Brain microvascular endothelial cell (primary cell): ENCODE data around the gene IGF1R.
A peak's percentile ranks its signal among the peaks of the same experiment; 100 is the strongest.

ENCODE experiments used
- DNase-seq: peaks from one replicate; pipeline ENCODE4 v3.0.0-alpha.2; 2020
- H3K27ac ChIP-seq: fragments of 250-450 bp; sonication (Bioruptor Pico); 2 replicates; pipeline ENCODE4 v1.5.1; 2020; ENCODE audit warnings: mild to moderate bottlenecking, moderate library complexity
- H3K27me3 ChIP-seq: fragments of 250-450 bp; sonication (Bioruptor Pico); replicated peaks from 2 replicates; pipeline ENCODE4 v1.5.1; 2020; ENCODE audit warnings: mild to moderate bottlenecking
- H3K36me3 ChIP-seq: fragments of 250-450 bp; sonication (Bioruptor Pico); replicated peaks from 2 replicates; pipeline ENCODE4 v1.5.1; 2020; ENCODE audit warnings: mild to moderate bottlenecking
- H3K4me3 ChIP-seq: 2 replicates; pipeline ENCODE4 v1.5.1; 2011; ENCODE audit warnings: low read depth, mild to moderate bottlenecking, control low read depth, low read length, moderate library complexity
- CTCF ChIP-seq: IDR thresholded peaks from 2 replicates; pipeline ENCODE4 v1.5.1; 2011; ENCODE audit warnings: low read depth, mild to moderate bottlenecking, moderate library complexity, low read length, control low read depth, inconsistent platforms; ENCODE audit errors: missing control alignments
- in situ Hi-C: cut with HindIII; loops from 2 replicates; pipeline ENCODE4 v1.10.0; 2017; ENCODE audit warnings: low sequenced_read_pairs, low pct_ligation_motif_present

Gene IGF1R

DNA sequence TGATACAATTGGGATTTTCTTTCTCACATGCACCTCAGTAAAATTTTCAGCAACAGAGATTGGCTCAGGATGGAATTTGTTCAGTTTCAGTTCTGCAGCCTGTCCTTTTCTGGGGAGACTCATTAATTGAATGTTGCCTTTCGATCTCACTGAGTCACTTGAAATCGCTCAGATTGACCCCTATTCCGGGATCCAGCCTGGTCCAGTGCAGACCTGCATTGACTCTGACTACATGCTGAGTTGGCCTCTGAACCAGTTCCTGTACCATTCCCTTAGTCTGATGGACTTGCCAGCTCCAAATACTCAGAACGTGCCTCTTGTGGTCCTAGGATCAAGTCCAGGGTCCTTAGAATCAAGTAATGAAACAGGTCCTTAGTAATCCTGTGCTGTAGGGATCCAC, 9.4 kb downstream of the IGF1R start:
- Histone ChIP-seq H3K27me3 (no peaks in the 10 kb centered on the region), H3K4me3 (no peak overlapping the region), H3K36me3 (no peaks in the 10 kb centered on the region), H3K27ac (no peak overlapping the region)
- no peak for DNase-seq
- in situ Hi-C loops, result no loop called here
- TF ChIP-seq CTCF, result no peak

- peak; percentile 92 for TF ChIP-seq CTCF
- H3K36me3 ChIP-seq, result no peaks in the 10 kb centered on the region
- no peak overlapping the region for H3K4me3 ChIP-seq
- no peaks in the 10 kb centered on the region for H3K27me3 ChIP-seq
- in situ Hi-C loops, result no loop called here
- DNase-seq, result no peak
- H3K27ac ChIP-seq, result no peak overlapping the region
Observed at GRCh38 chr15:98658831-98659699, 10.7 kb downstream of the IGF1R start.

DNA sequence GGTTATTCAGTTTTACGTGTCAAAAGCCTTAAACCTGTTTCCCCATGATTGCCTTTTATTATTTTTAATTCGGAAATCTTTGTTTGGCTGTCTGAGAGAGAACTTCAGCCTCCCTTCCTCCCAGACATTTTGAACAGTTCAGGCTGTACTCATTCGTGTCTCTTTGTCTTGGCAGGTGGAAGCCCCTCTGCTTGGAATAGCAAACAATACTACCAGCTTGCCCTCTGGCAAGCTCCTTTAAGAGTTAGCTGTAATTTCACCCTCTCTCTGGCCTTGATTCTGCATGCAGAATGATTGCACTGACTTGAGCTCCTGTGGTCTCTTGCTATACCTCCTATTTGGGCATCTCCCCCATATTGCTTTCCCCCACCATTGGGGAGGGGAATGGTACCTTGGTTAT, 11.7 kb downstream of the IGF1R start:
- Histone ChIP-seq H3K4me3 (no peak overlapping the region), H3K27me3 (no peaks in the 10 kb centered on the region), H3K27ac (no peak overlapping the region), H3K36me3 (no peaks in the 10 kb centered on the region)
- no peak for DNase-seq
- no peak for TF ChIP-seq CTCF
- in situ Hi-C loops, result no loop called here

- in situ Hi-C loops, result no loop called here
- no peak for TF ChIP-seq CTCF
- no peaks in the 10 kb centered on the region for H3K36me3 ChIP-seq
- H3K27me3 ChIP-seq, result no peaks in the 10 kb centered on the region
- no peak overlapping the region for H3K4me3 ChIP-seq
- no peak for DNase-seq
- no peak overlapping the region for H3K27ac ChIP-seq
Observed at GRCh38 chr15:98663045-98663444, 14.7 kb downstream of the IGF1R start.

- no peak overlapping the region for H3K27ac ChIP-seq
- DNase-seq, result no peak
- no peak for TF ChIP-seq CTCF
- H3K27me3 ChIP-seq, result no peaks in the 10 kb centered on the region
- no peaks in the 10 kb centered on the region for H3K36me3 ChIP-seq
- no peak overlapping the region for H3K4me3 ChIP-seq
- in situ Hi-C loops, result no loop called here
Observed at GRCh38 chr15:98663606-98664005, 15.3 kb downstream of the IGF1R start.

GRCh38 chr15:98666441-98666840, 18.1 kb downstream of the IGF1R start:
- TF ChIP-seq CTCF, result no peak
- DNase-seq, result no peak
- Histone ChIP-seq H3K36me3 (no peaks in the 10 kb centered on the region), H3K27ac (no peak overlapping the region), H3K4me3 (no peak overlapping the region), H3K27me3 (no peaks in the 10 kb centered on the region)
- in situ Hi-C loops, result no loop called here
